A549 (cell line): ENCODE measurements around the gene CDC20.

ENCODE experiments used
- BCL3 ChIP-seq: fragments of >200 bp; sonication (Bioruptor Twin); formaldehyde crosslinking; IDR thresholded peaks from 3 replicates; pipeline ENCODE4 v1.6.1; 2016
- CTCF ChIP-seq: fragments of >200 bp; sonication (Bioruptor Twin); formaldehyde crosslinking; IDR thresholded peaks from 3 replicates; pipeline ENCODE4 v1.5.1; 2016
- HMGXB4 ChIP-seq: fragments of 250-450 bp; sonication (Bioruptor Pico); IDR thresholded peaks from 2 replicates; pipeline ENCODE4 v1.5.0; 2021; ENCODE audit warnings: mild to moderate bottlenecking, moderate library complexity, borderline replicate concordance
- HOXB13 ChIP-seq: fragments of 250-450 bp; sonication (Bioruptor Pico); IDR thresholded peaks from 2 replicates; pipeline ENCODE4 v1.5.0; 2020; ENCODE audit warnings: low read depth, mild to moderate bottlenecking, moderate library complexity
- RCOR1 ChIP-seq: fragments of 150-350 bp; IDR thresholded peaks from 2 replicates; pipeline ENCODE4 v1.6.1; 2014; ENCODE audit warnings: antibody characterized with exemption, low read length, low read depth
- ZSCAN20 ChIP-seq: fragments of 250-450 bp; sonication (Bioruptor Pico); IDR thresholded peaks from 2 replicates; pipeline ENCODE4 v1.8.0; 2022; ENCODE audit warnings: mild to moderate bottlenecking, moderate library complexity

GRCh38 chr1:43383449-43383848, 24.7 kb downstream of the CDC20 start:
- TF ChIP-seq CTCF (peak; percentile 17; the same call in 1 of the 3 replicates), BCL3 (no peak), HOXB13 (CRISPR knock-in tag) (no peak), HMGXB4 (CRISPR knock-in tag) (no peak), ZSCAN20 (CRISPR knock-in tag) (no peak), RCOR1 (no peak)
